IMR-90 (cell line): Measurements from ENCODE around the gene GRAMD1A.

Experiments used
- BHLHE40 ChIP-seq: fragments of 150-350 bp; IDR thresholded peaks from 2 replicates; pipeline ENCODE4 v1.6.1; 2016; ENCODE audit warnings: mild to moderate bottlenecking, low read depth, low read length
- CTCF ChIP-seq: conservative IDR thresholded peaks from 2 replicates; pipeline ENCODE4 v1.5.1; 2012; ENCODE audit warnings: mild to moderate bottlenecking, low read depth, low read length, improper control_type of control experiment
- ELK1 ChIP-seq: fragments of 150-350 bp; IDR thresholded peaks from 2 replicates; pipeline ENCODE4 v1.6.1; 2016; ENCODE audit warnings: low read depth, mild to moderate bottlenecking, low read length, moderate library complexity, borderline replicate concordance
- FOS ChIP-seq: fragments of 150-350 bp; IDR thresholded peaks from 2 replicates; pipeline ENCODE4 v1.6.1; 2016; ENCODE audit warnings: low read depth, low read length
- MAFK ChIP-seq: IDR thresholded peaks from 2 replicates; pipeline ENCODE4 v1.6.1; 2012; ENCODE audit warnings: low read depth, low read length, improper control_type of control experiment
- MXI1 ChIP-seq: IDR thresholded peaks from 2 replicates; pipeline ENCODE4 v1.6.1; 2012; ENCODE audit warnings: low read depth, mild to moderate bottlenecking, low read length, moderate library complexity, borderline replicate concordance
- POLR2A ChIP-seq: IDR thresholded peaks from 2 replicates; pipeline ENCODE4 v1.6.1; 2012; ENCODE audit warnings: mild to moderate bottlenecking, low read depth, low read length
- RAD21 ChIP-seq: IDR thresholded peaks from 2 replicates; pipeline ENCODE4 v1.6.1; 2012; ENCODE audit warnings: low read length, improper control_type of control experiment
- RFX5 ChIP-seq: IDR thresholded peaks from 2 replicates; pipeline ENCODE4 v1.8.0; 2012; ENCODE audit warnings: low read depth, mild to moderate bottlenecking, low read length, moderate library complexity
- SMC3 ChIP-seq: fragments of 150-350 bp; IDR thresholded peaks from 2 replicates; pipeline ENCODE4 v1.6.1; 2016; ENCODE audit warnings: low read depth, mild to moderate bottlenecking, antibody characterized with exemption, low read length, moderate library complexity

GRCh38 chr19:35033067-35034004 lies 33.2 kb downstream of the GRAMD1A start:
- TF ChIP-seq FOS (no peak), CTCF (no peak), POLR2A (no peak), MXI1 (no peak), SMC3 (no peak), BHLHE40 (no peak), RFX5 (no peak), ELK1 (no peak), RAD21 (no peak), MAFK (no peak)
